ENCODE results near the gene SLC7A11. TPM values are rescaled to one million over a fixed set of nuclear protein-coding genes. Genes with fewer than 3 reads are reported as not detected.

The SLC7A11 gene
- total and polyA plus RNA-seq, 2 experiments from 2014 or later = 10.0 to 33.9 TPM

- ATAC-seq (no peak), DNase-seq (ENCODE audit: low spot score) (no peak)
- TF ChIP-seq ZNF114 (CRISPR knock-in tag; IDR thresholded peaks at IDR 0.05) = no peak
- TF ChIP-seq EZH2phosphoT487 (IDR thresholded peaks at IDR 0.05; ENCODE audit: unreplicated experiment) = no peak
- no peak for TF ChIP-seq EZH2 (IDR thresholded peaks at IDR 0.05; ENCODE audit: low read depth, unreplicated experiment)
- TF ChIP-seq ZNF462 (CRISPR knock-in tag; IDR thresholded peaks at IDR 0.05) = no peak
- TF ChIP-seq STAT1 (IDR thresholded peaks at IDR 0.05; ENCODE audit: unreplicated experiment) = no peak
- no peak for TF ChIP-seq POLR2AphosphoS5 (IDR thresholded peaks at IDR 0.05; ENCODE audit: low read depth)
- TF ChIP-seq, protein P1, sequence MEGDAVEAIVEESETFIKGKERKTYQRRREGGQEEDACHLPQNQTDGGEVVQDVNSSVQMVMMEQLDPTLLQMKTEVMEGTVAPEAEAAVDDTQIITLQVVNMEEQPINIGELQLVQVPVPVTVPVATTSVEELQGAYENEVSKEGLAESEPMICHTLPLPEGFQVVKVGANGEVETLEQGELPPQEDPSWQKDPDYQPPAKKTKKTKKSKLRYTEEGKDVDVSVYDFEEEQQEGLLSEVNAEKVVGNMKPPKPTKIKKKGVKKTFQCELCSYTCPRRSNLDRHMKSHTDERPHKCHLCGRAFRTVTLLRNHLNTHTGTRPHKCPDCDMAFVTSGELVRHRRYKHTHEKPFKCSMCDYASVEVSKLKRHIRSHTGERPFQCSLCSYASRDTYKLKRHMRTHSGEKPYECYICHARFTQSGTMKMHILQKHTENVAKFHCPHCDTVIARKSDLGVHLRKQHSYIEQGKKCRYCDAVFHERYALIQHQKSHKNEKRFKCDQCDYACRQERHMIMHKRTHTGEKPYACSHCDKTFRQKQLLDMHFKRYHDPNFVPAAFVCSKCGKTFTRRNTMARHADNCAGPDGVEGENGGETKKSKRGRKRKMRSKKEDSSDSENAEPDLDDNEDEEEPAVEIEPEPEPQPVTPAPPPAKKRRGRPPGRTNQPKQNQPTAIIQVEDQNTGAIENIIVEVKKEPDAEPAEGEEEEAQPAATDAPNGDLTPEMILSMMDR (conservative IDR thresholded peaks at IDR 0.05; ENCODE audit: low read depth in 2 of 2) = no peak
- TF ChIP-seq ZNF331 (CRISPR knock-in tag; IDR thresholded peaks at IDR 0.05; ENCODE audit: low read depth) = no peak
- TF ChIP-seq NANOG (IDR thresholded peaks at IDR 0.05; ENCODE audit: borderline replicate concordance) = no peak
- Mint-ChIP-seq H3K4me1 (peaks cover 14% of the 10 kb centered on the region), H3K27me3 (ENCODE audit: insufficient read depth, low read depth, poor library complexity) (no peaks in the 10 kb centered on the region), H3K9me3 (no peaks in the 10 kb centered on the region), H3K4me3 (no peak overlapping the region), H3K27ac (no peak overlapping the region), H3K36me3 (ENCODE audit: low read depth) (no peaks in the 10 kb centered on the region)
- Histone ChIP-seq H3K9me2 (ENCODE audit: insufficient read depth) (no peaks in the 10 kb centered on the region), H4K20me1 (replicated peaks; ENCODE audit: insufficient read depth) (no peaks in the 10 kb centered on the region), H3K4me2 (no peak overlapping the region), H2AFZ (no peak overlapping the region), H3K4me3 (no peak overlapping the region), H3F3A (replicated peaks; ENCODE audit: low read depth) (no peaks in the 10 kb centered on the region), H3K27me3 (ENCODE audit: insufficient read depth) (no peaks in the 10 kb centered on the region), H3K79me2 (replicated peaks; ENCODE audit: insufficient read depth) (no peaks in the 10 kb centered on the region), H3K36me3 (ENCODE audit: insufficient read depth) (no peaks in the 10 kb centered on the region), H3K4me1 (ENCODE audit: insufficient read depth) (0 out of 2 replicates have a peak, but pooled peaks cover 3% of the 10 kb centered on the region), H3K27ac (ENCODE audit: low read depth) (no peak overlapping the region)
These were observed 21.2 kb upstream of the SLC7A11 start for GRCh38 chr4:138263247-138263816.

All from GM23338 (cell line).